ENCODE results near the gene DNAI4. TPM values are rescaled to one million over a fixed set of nuclear protein-coding genes. Genes with fewer than 3 reads are reported as not detected.
"Not testable (repeated sequence)": the region's sequence is repeated elsewhere in the genome, so short reads cannot be mapped to it uniquely, and the experiment has no call there.

DNAI4 gene
- total RNA-seq, 4 donors from 2014 or later = 1.8 to 12.4 (median 3.3) TPM

- TF ChIP-seq POLR2A (IDR thresholded peaks at IDR 0.05) (no peak), CTCF (IDR thresholded peaks at IDR 0.05) (no peak)
- Histone ChIP-seq H3K4me3 (no peak overlapping the region), H3K9me3 (no peaks in the 10 kb centered on the region), H3K4me1 (no peaks in the 10 kb centered on the region), H3K27me3 (no peaks in the 10 kb centered on the region), H3K27ac (no peak overlapping the region), H3K36me3 (no peaks in the 10 kb centered on the region)
- DNase-seq = no peak
Measured at GRCh38 chr1:66831529-66832239, 93.0 kb downstream of the DNAI4 start.

- DNase-seq = no peak
- H3K27ac ChIP-seq = no peak overlapping the region
- no peaks in the 10 kb centered on the region for H3K27me3 ChIP-seq
- H3K4me1 ChIP-seq = no peaks in the 10 kb centered on the region
- no peaks in the 10 kb centered on the region for H3K9me3 ChIP-seq
- TF ChIP-seq CTCF (IDR thresholded peaks at IDR 0.05) = no peak
- no peak for TF ChIP-seq POLR2A (IDR thresholded peaks at IDR 0.05)
- H3K4me3 ChIP-seq = no peak overlapping the region
- no peaks in the 10 kb centered on the region for H3K36me3 ChIP-seq
Measured at GRCh38 chr1:66824771-66825170, 99.9 kb downstream of the DNAI4 start.

- Histone ChIP-seq H3K36me3 (no peaks in the 10 kb centered on the region), H3K4me3 (no peak overlapping the region), H3K27ac (no peak overlapping the region), H3K27me3 (no peaks in the 10 kb centered on the region), H3K9me3 (no peaks in the 10 kb centered on the region), H3K4me1 (no peaks in the 10 kb centered on the region)
- TF ChIP-seq POLR2A (IDR thresholded peaks at IDR 0.05) = no peak
- DNase-seq = no peak
Measured at GRCh38 chr1:66809736-66810326, 114.8 kb downstream of the DNAI4 start.

- Histone ChIP-seq H3K36me3 (no peaks in the 10 kb centered on the region), H3K9me3 (no peaks in the 10 kb centered on the region), H3K4me1 (no peaks in the 10 kb centered on the region), H3K4me3 (no peak overlapping the region), H3K27me3 (no peaks in the 10 kb centered on the region), H3K27ac (no peak overlapping the region)
- no peak for TF ChIP-seq CTCF (IDR thresholded peaks at IDR 0.05)
- TF ChIP-seq POLR2A (IDR thresholded peaks at IDR 0.05) = no peak
- no peak for DNase-seq
Measured at GRCh38 chr1:66809245-66809644, 115.4 kb downstream of the DNAI4 start.

GRCh38 chr1:66795839-66796238 lies 128.8 kb downstream of the DNAI4 start:
- not testable (repeated sequence) for H3K9me3 ChIP-seq, H3K27ac ChIP-seq, H3K36me3 ChIP-seq, H3K4me1 ChIP-seq, H3K4me3 ChIP-seq, DNase-seq, H3K27me3 ChIP-seq

GRCh38 chr1:66791621-66792610 lies 132.7 kb downstream of the DNAI4 start:
- no peak for DNase-seq
- no peak overlapping the region for H3K4me3 ChIP-seq
- H3K36me3 ChIP-seq = no peaks in the 10 kb centered on the region
- no peak overlapping the region for H3K27ac ChIP-seq
- no peaks in the 10 kb centered on the region for H3K27me3 ChIP-seq
- H3K9me3 ChIP-seq = no peaks in the 10 kb centered on the region
- TF ChIP-seq CTCF (IDR thresholded peaks at IDR 0.05) (no peak), POLR2A (IDR thresholded peaks at IDR 0.05) (no peak)
- H3K4me1 ChIP-seq = no peaks in the 10 kb centered on the region

All from Peyer's patch (tissue), 4 donors.